ENCODE measurements around the gene UBE2L6. TPM values are rescaled to one million over a fixed set of nuclear protein-coding genes. Genes with fewer than 3 reads are reported as not detected.

The UBE2L6 gene
- polyA plus RNA-seq, 2 of the 4 experiments (the other 2 are of a cell fraction): 14.8 to 18.2 TPM

DNA sequence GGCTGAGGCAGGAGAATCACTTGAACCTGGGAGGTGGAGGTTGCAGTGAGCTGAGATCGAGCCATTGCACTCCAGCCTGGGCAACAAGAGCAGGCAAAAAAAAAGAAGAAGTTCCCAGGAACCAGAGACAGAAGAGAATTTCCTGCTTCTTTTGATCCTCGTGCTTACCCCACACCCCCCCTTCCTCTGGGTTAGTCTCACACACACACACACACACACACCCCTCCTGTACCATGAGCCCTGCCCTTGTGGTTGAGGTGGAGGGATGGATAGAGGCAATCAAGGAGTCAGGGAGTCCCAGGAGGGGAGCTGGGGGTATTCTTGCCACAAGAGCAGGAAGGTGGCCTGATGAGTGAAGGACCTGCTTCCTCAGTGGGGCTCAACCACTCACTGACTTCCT, 4.1 kb upstream of the UBE2L6 start:
- H3K27ac ChIP-seq: no peak overlapping the region
- no peak overlapping the region for H3K4me3 ChIP-seq
- POLR2A ChIA-PET: no interaction called here
- peaks cover 14% of the 10 kb centered on the region; the same call in 2 of the 3 replicates for H3K4me1 ChIP-seq
- ATAC-seq (no peak), FAIRE-seq (no peak), DNase-seq (ENCODE audit: low read depth in 1 of 2, low spot score in 1 of 2) (no peak)
- CTCF ChIA-PET: interaction anchor here (9.2 kb wide), 1 partner anchor 72 kb away, joined by 318 read pairs; no protein-coding TSS in a partner anchor
- 56% methylated on average over 2 of the region's 2 CpGs for WGBS (ENCODE audit: missing lambda C conversion rate)
- no peaks in the 10 kb centered on the region for H3K9me3 ChIP-seq
- TF ChIP-seq, protein P1, sequence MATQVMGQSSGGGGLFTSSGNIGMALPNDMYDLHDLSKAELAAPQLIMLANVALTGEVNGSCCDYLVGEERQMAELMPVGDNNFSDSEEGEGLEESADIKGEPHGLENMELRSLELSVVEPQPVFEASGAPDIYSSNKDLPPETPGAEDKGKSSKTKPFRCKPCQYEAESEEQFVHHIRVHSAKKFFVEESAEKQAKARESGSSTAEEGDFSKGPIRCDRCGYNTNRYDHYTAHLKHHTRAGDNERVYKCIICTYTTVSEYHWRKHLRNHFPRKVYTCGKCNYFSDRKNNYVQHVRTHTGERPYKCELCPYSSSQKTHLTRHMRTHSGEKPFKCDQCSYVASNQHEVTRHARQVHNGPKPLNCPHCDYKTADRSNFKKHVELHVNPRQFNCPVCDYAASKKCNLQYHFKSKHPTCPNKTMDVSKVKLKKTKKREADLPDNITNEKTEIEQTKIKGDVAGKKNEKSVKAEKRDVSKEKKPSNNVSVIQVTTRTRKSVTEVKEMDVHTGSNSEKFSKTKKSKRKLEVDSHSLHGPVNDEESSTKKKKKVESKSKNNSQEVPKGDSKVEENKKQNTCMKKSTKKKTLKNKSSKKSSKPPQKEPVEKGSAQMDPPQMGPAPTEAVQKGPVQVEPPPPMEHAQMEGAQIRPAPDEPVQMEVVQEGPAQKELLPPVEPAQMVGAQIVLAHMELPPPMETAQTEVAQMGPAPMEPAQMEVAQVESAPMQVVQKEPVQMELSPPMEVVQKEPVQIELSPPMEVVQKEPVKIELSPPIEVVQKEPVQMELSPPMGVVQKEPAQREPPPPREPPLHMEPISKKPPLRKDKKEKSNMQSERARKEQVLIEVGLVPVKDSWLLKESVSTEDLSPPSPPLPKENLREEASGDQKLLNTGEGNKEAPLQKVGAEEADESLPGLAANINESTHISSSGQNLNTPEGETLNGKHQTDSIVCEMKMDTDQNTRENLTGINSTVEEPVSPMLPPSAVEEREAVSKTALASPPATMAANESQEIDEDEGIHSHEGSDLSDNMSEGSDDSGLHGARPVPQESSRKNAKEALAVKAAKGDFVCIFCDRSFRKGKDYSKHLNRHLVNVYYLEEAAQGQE (IDR thresholded peaks at IDR 0.05): no peak
- H3K4me2 ChIP-seq: no peak overlapping the region

DNA sequence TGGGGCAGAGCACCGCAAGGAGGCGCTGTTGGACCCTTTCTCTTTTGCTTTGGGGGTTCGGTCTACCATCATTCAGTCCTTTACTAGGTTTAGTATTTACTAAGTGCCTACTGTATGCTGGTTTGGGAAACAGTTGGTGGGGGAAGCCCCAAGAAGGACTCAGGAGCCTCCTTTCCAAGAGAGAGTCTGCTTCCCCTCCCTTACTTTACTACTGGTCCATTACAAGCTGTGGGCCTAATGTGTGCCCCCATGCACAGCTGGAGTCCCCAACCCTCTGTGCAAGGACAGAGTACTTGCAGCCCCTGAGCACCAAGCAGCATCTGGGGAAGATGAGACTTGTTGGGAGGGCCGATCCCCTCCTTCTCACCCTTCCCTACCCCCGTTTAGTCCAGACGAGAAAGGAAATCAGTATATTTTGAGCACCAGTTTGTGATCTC, 876 bp upstream of the UBE2L6 start:
- 45% methylated on average over 4 of the region's 6 CpGs for WGBS (ENCODE audit: missing lambda C conversion rate)
- POLR2A ChIA-PET: interaction anchor here (1.5 to 2.5 kb wide), 3 partner anchors 73 to 78 kb away, joined by 3 to 16 read pairs (median 13); no protein-coding TSS in a partner anchor
- Histone ChIP-seq H3K9me3 (no peaks in the 10 kb centered on the region), H3K4me1 (peaks cover 20% of the 10 kb centered on the region), H3K4me3 (peak overlapping the region; percentile 72), H3K27ac (peak overlapping the region; percentile 74 to 89), H3K4me2 (peak overlapping the region; percentile 95)
- DNase-seq (ENCODE audit: low read depth in 1 of 2, low spot score in 1 of 2) (no peak), FAIRE-seq (no peak), ATAC-seq (peak; percentile 40 to 60; a peak in 4 of 6 replicates)
- CTCF ChIA-PET: interaction anchor here (0.6 to 9.2 kb wide), 68 partner anchors 10 to 1590 kb away, joined by 3 to 318 read pairs (median 5); partner anchors contain the start of genes CLP1, MED19, P2RX3 and SMTNL1
- TF ChIP-seq SREBF2 (IDR thresholded peaks at IDR 0.05) (no peak), FOSB (CRISPR knock-in tag; IDR thresholded peaks at IDR 0.05) (no peak), KDM1A (IDR thresholded peaks at IDR 0.05; ENCODE audit: low read depth) (no peak), NFE2L2 (conservative IDR thresholded peaks at IDR 0.05; ENCODE audit: low read length) (no peak), RAD21 (conservative IDR thresholded peaks at IDR 0.05 in 1 of 2, IDR thresholded peaks at IDR 0.05 in 1 of 2) (peak; percentile 86 to 87), ZNF302 (CRISPR knock-in tag; IDR thresholded peaks at IDR 0.05) (no peak), ESRRA (IDR thresholded peaks at IDR 0.05; ENCODE audit: borderline replicate concordance, low read length) (no peak), CHD4 (IDR thresholded peaks at IDR 0.05; ENCODE audit: borderline replicate concordance) (no peak), EP300 (IDR thresholded peaks at IDR 0.05) (no peak), TFCP2L1 (CRISPR knock-in tag; IDR thresholded peaks at IDR 0.05) (no peak), FOSL2 (IDR thresholded peaks at IDR 0.05) (no peak), FOSL2 (CRISPR knock-in tag; IDR thresholded peaks at IDR 0.05) (no peak), MYC (IDR thresholded peaks at IDR 0.05; ENCODE audit: borderline replicate concordance, low read length) (peak; percentile 22; the same call in 1 of the 2 replicates), SMC3 (IDR thresholded peaks at IDR 0.05) (peak; percentile 79; the same call in 1 of the 3 replicates), RFX5 (IDR thresholded peaks at IDR 0.05) (no peak)
- TF ChIP-seq, protein P2, sequence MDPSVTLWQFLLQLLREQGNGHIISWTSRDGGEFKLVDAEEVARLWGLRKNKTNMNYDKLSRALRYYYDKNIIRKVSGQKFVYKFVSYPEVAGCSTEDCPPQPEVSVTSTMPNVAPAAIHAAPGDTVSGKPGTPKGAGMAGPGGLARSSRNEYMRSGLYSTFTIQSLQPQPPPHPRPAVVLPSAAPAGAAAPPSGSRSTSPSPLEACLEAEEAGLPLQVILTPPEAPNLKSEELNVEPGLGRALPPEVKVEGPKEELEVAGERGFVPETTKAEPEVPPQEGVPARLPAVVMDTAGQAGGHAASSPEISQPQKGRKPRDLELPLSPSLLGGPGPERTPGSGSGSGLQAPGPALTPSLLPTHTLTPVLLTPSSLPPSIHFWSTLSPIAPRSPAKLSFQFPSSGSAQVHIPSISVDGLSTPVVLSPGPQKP (IDR thresholded peaks at IDR 0.05; ENCODE audit: low read depth, low read length): no peak
- TF ChIP-seq, protein P3, sequence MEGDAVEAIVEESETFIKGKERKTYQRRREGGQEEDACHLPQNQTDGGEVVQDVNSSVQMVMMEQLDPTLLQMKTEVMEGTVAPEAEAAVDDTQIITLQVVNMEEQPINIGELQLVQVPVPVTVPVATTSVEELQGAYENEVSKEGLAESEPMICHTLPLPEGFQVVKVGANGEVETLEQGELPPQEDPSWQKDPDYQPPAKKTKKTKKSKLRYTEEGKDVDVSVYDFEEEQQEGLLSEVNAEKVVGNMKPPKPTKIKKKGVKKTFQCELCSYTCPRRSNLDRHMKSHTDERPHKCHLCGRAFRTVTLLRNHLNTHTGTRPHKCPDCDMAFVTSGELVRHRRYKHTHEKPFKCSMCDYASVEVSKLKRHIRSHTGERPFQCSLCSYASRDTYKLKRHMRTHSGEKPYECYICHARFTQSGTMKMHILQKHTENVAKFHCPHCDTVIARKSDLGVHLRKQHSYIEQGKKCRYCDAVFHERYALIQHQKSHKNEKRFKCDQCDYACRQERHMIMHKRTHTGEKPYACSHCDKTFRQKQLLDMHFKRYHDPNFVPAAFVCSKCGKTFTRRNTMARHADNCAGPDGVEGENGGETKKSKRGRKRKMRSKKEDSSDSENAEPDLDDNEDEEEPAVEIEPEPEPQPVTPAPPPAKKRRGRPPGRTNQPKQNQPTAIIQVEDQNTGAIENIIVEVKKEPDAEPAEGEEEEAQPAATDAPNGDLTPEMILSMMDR (IDR thresholded peaks at IDR 0.05): peak; percentile 96
- TF ChIP-seq, protein P4, sequence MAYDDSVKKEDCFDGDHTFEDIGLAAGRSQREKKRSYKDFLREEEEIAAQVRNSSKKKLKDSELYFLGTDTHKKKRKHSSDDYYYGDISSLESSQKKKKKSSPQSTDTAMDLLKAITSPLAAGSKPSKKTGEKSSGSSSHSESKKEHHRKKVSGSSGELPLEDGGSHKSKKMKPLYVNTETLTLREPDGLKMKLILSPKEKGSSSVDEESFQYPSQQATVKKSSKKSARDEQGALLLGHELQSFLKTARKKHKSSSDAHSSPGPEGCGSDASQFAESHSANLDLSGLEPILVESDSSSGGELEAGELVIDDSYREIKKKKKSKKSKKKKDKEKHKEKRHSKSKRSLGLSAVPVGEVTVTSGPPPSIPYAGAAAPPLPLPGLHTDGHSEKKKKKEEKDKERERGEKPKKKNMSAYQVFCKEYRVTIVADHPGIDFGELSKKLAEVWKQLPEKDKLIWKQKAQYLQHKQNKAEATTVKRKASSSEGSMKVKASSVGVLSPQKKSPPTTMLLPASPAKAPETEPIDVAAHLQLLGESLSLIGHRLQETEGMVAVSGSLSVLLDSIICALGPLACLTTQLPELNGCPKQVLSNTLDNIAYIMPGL (CRISPR knock-in tag; IDR thresholded peaks at IDR 0.05; ENCODE audit: borderline replicate concordance): no peak

Data from A549 (cell line).